Keratinocyte (primary cell): ENCODE measurements around the gene TBC1D14. TPM values are rescaled to one million over a fixed set of nuclear protein-coding genes. Genes with fewer than 3 reads are reported as not detected.
A peak's percentile ranks its signal among the peaks of the same experiment; 100 is the strongest.

Source experiments
- DNase-seq: peaks from one replicate; pipeline ENCODE4 v3.0.0-alpha.2; 2011; ENCODE audit warnings: low read depth, missing footprints, low spot score
- FAIRE-seq: peaks from 2 replicates; lab custom pipeline; 2011; peaks lifted over from hg19 to GRCh38; lab: Jason Lieb, UNC
- H2AFZ ChIP-seq: 2 replicates; pipeline ENCODE4 v1.6.0; 2012; ENCODE audit warnings: low read length, control low read depth, inconsistent platforms; ENCODE audit not compliant: control insufficient read depth
- H3K27ac ChIP-seq: 2 replicates; pipeline ENCODE4 v1.5.1; 2011; ENCODE audit warnings: low read length; ENCODE audit not compliant: control insufficient read depth, insufficient read depth
- H3K27me3 ChIP-seq: 3 replicates; pipeline ENCODE4 v1.6.0; 2011; ENCODE audit warnings: low read length; ENCODE audit not compliant: control insufficient read depth, insufficient read depth; ENCODE audit errors: extremely low read depth
- H3K36me3 ChIP-seq, 2 experiments: 2 replicates in 1 of 2; 3 replicates in 1 of 2; pipeline ENCODE4 v1.5.1; 2011; ENCODE audit warnings: low read length in 2 of 2, mild to moderate bottlenecking in 1 of 2; ENCODE audit not compliant: control insufficient read depth in 2 of 2, insufficient read depth in 2 of 2; ENCODE audit errors: extremely low read depth in 1 of 2
- H3K4me1 ChIP-seq: 3 replicates; pipeline ENCODE4 v1.5.1; 2011; ENCODE audit warnings: low read length; ENCODE audit not compliant: control insufficient read depth, insufficient read depth; ENCODE audit errors: extremely low read depth
- H3K4me2 ChIP-seq: 3 replicates; pipeline ENCODE4 v1.6.0; 2011; ENCODE audit warnings: low read depth, low read length; ENCODE audit not compliant: control insufficient read depth, insufficient read depth; ENCODE audit errors: extremely low read depth
- H3K4me3 ChIP-seq, 3 experiments: fragments of 200-600 bp in 1 of 3; sonication (generic) in 1 of 3; 2 replicates in 2 of 3; 3 replicates in 1 of 3; pipeline ENCODE4 v1.5.1; 2011 to 2016; ENCODE audit warnings: low read length in 3 of 3, mild to moderate bottlenecking in 3 of 3, control low read depth in 2 of 3, inconsistent platforms in 1 of 3, low read depth in 1 of 3, mixed read lengths in 1 of 3, mixed run types in 1 of 3, moderate library complexity in 1 of 3; ENCODE audit not compliant: control insufficient read depth in 2 of 3, insufficient read depth in 2 of 3; ENCODE audit errors: extremely low read depth in 1 of 3
- H3K79me2 ChIP-seq: 2 replicates; pipeline ENCODE4 v1.6.0; 2012; ENCODE audit warnings: low read length; ENCODE audit not compliant: control insufficient read depth, insufficient read depth
- H3K9ac ChIP-seq: 3 replicates; pipeline ENCODE4 v1.6.0; 2011; ENCODE audit warnings: low read length; ENCODE audit not compliant: control insufficient read depth, insufficient read depth; ENCODE audit errors: extremely low read depth
- H3K9me1 ChIP-seq: 3 replicates; pipeline ENCODE4 v1.6.0; 2011; ENCODE audit warnings: low read length; ENCODE audit not compliant: control insufficient read depth, insufficient read depth; ENCODE audit errors: extremely low read depth
- H3K9me3 ChIP-seq: 2 replicates; pipeline ENCODE4 v1.5.1; 2012; ENCODE audit warnings: low read depth, low read length; ENCODE audit not compliant: control insufficient read depth
- H4K20me1 ChIP-seq: 3 replicates; pipeline ENCODE4 v1.6.0; 2011; ENCODE audit warnings: low read length; ENCODE audit not compliant: control insufficient read depth, insufficient read depth; ENCODE audit errors: extremely low read depth
- EZH2 ChIP-seq: IDR thresholded peaks from one replicate; pipeline ENCODE4 v1.6.1; 2012; ENCODE audit warnings: inconsistent platforms, mild to moderate bottlenecking, low read length, moderate library complexity
- dilution Hi-C: fragments of 300-500 bp; cut with MboI; formaldehyde crosslinking; loops from one replicate; pipeline ENCODE4 v1.7.0; 2020; ENCODE audit warnings: low sequenced_read_pairs; ENCODE audit not compliant: extremely low pct_ligation_motif_present
- polyA plus RNA-seq, 5 experiments: library from polyadenylated mRNA; depleted of rRNA in 3 of 5; stranded (reverse) in 3 of 5; stranded (forward) in 1 of 5; unstranded in 1 of 5; fragments of >200 nt; gene quantifications; 1 replicate in 1 of 5; 2 replicates in 3 of 5; 3 replicates in 1 of 5; pipeline versions ENCODE4 v1.2.1 to v1.2.3, GENCODE V29; 2011 to 2012; ENCODE audit warnings: missing spikeins in 2 of 5, low read depth in 1 of 5, low replicate concordance in 1 of 5
- TF ChIP-seq, protein P1 (sequence below), 3 experiments: IDR thresholded peaks in 1 of 3; conservative IDR thresholded peaks in 1 of 3; optimal IDR thresholded peaks in 1 of 3; 2 replicates in 2 of 3; 3 replicates in 1 of 3; pipeline versions ENCODE3 to v1.5.1; 2011; ENCODE audit warnings: low read length in 3 of 3, mild to moderate bottlenecking in 3 of 3, moderate library complexity in 2 of 3, control low read depth in 1 of 3, inconsistent platforms in 1 of 3; ENCODE audit not compliant: insufficient read depth in 2 of 3; ENCODE audit errors: extremely low read depth in 1 of 3

The TBC1D14 gene
- polyA plus RNA-seq, 1 donor (not counting 4 experiments of a cell fraction or from before 2014, with no cell fraction given): 55.1 TPM

GRCh38 chr4:6873792-6874461 lies 35.7 kb upstream of the TBC1D14 start:
- Histone ChIP-seq H3K27ac (no peak overlapping the region), H3K79me2 (no peaks in the 10 kb centered on the region), H3K36me3 (peaks cover 23 to 30% of the 10 kb centered on the region in 2 experiments), H4K20me1 (no peaks in the 10 kb centered on the region), H3K4me3 (no peak overlapping the region), H2AFZ (no peak overlapping the region), H3K4me2 (no peak overlapping the region), H3K27me3 (no peaks in the 10 kb centered on the region), H3K9ac (no peak overlapping the region), H3K9me1 (no peaks in the 10 kb centered on the region), H3K4me1 (peaks cover 15% of the 10 kb centered on the region), H3K9me3 (no peaks in the 10 kb centered on the region)
- DNase-seq: peak; percentile 19
- dilution Hi-C loops: no loop called here
- no peak for TF ChIP-seq EZH2
- TF ChIP-seq, protein P1, sequence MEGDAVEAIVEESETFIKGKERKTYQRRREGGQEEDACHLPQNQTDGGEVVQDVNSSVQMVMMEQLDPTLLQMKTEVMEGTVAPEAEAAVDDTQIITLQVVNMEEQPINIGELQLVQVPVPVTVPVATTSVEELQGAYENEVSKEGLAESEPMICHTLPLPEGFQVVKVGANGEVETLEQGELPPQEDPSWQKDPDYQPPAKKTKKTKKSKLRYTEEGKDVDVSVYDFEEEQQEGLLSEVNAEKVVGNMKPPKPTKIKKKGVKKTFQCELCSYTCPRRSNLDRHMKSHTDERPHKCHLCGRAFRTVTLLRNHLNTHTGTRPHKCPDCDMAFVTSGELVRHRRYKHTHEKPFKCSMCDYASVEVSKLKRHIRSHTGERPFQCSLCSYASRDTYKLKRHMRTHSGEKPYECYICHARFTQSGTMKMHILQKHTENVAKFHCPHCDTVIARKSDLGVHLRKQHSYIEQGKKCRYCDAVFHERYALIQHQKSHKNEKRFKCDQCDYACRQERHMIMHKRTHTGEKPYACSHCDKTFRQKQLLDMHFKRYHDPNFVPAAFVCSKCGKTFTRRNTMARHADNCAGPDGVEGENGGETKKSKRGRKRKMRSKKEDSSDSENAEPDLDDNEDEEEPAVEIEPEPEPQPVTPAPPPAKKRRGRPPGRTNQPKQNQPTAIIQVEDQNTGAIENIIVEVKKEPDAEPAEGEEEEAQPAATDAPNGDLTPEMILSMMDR (optimal IDR thresholded peaks at IDR 0.05 in 1 of 3, IDR thresholded peaks at IDR 0.05 in 1 of 3, conservative IDR thresholded peaks at IDR 0.05 in 1 of 3; ENCODE audit: extremely low read depth in 1 of 3, insufficient read depth in 2 of 3, low read length in 3 of 3): peak; percentile 91 to 94 (median 93)
- peak; percentile 85 for FAIRE-seq

DNA sequence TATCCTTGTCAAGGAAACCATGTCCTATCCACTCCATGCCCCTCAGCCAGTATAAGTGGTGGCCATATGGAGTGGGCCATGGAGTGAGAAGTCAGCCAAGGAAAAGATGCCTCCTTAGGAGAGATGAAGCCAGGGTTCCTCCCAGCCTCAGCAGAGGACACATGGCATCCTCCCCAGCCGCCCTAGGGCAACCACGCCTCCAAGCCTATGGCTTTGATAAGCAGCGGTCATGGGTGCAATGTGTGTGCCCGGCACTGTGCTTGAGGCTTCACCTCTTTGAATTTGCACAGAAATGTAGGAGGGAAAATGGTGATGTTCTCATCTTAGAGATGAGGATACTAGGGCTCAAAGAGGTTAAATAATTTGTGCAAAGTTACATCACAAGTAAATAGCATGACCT lies 34.6 kb upstream of the TBC1D14 start:
- Histone ChIP-seq H3K27ac (no peak overlapping the region), H3K4me3 (no peak overlapping the region), H3K9me3 (no peaks in the 10 kb centered on the region), H3K4me2 (no peak overlapping the region), H3K36me3 (peaks cover 27 to 36% of the 10 kb centered on the region in 2 experiments), H3K27me3 (no peaks in the 10 kb centered on the region), H2AFZ (no peak overlapping the region), H3K9me1 (no peaks in the 10 kb centered on the region), H3K4me1 (peaks cover 8% of the 10 kb centered on the region), H4K20me1 (no peaks in the 10 kb centered on the region), H3K9ac (no peak overlapping the region), H3K79me2 (no peaks in the 10 kb centered on the region)
- FAIRE-seq (no peak), DNase-seq (no peak)
- dilution Hi-C loops: no loop called here
- TF ChIP-seq, protein P1 (optimal IDR thresholded peaks at IDR 0.05 in 1 of 3, IDR thresholded peaks at IDR 0.05 in 1 of 3, conservative IDR thresholded peaks at IDR 0.05 in 1 of 3; ENCODE audit: extremely low read depth in 1 of 3, insufficient read depth in 2 of 3, low read length in 3 of 3): no peak
- no peak for TF ChIP-seq EZH2
